HL-60 (cell line): ENCODE data around the gene TTC28.

Source experiments
- DNase-seq, 2 experiments: peaks; one replicate each; pipeline ENCODE4 v3.0.0-alpha.2; 2010 to 2020; ENCODE audit warnings: low read depth in 1 of 2, low spot score in 1 of 2
- H3K27ac ChIP-seq: fragments of 250-450 bp; sonication (Bioruptor Pico); replicated peaks from 2 replicates; pipeline ENCODE4 v1.5.1; 2020; ENCODE audit warnings: mild to moderate bottlenecking, moderate library complexity
- H3K27me3 ChIP-seq: fragments of 250-450 bp; sonication (Bioruptor Pico); 2 replicates; pipeline ENCODE4 v1.5.1; 2021; ENCODE audit warnings: mild to moderate bottlenecking, moderate library complexity; ENCODE audit not compliant: insufficient read depth, poor library complexity, severe bottlenecking
- H3K4me3 ChIP-seq: replicated peaks from 2 replicates; pipeline ENCODE4 v1.5.1; 2011; ENCODE audit warnings: mild to moderate bottlenecking, control low read depth, low read length; ENCODE audit not compliant: insufficient read depth
- GABPA ChIP-seq: IDR thresholded peaks from 2 replicates; pipeline ENCODE4 v1.6.1; 2012; ENCODE audit warnings: low read depth
- POLR2AphosphoS5 ChIP-seq: IDR thresholded peaks from 2 replicates; pipeline ENCODE4 v1.6.1; 2012; ENCODE audit warnings: low read depth
- SPI1 ChIP-seq: IDR thresholded peaks from 2 replicates; pipeline ENCODE4 v1.6.1; 2012; ENCODE audit warnings: low read depth, mild to moderate bottlenecking, borderline replicate concordance
- TF ChIP-seq, protein P1 (sequence below): IDR thresholded peaks from 2 replicates; pipeline ENCODE4 v1.6.1; 2012; ENCODE audit warnings: low read depth; ENCODE audit not compliant: insufficient replicate concordance
- TF ChIP-seq, protein P2 (sequence below): IDR thresholded peaks from one replicate; pipeline ENCODE4 v1.5.1; 2011; ENCODE audit warnings: low read length, control low read depth, inconsistent platforms; ENCODE audit not compliant: insufficient read depth

The TTC28 gene

DNA sequence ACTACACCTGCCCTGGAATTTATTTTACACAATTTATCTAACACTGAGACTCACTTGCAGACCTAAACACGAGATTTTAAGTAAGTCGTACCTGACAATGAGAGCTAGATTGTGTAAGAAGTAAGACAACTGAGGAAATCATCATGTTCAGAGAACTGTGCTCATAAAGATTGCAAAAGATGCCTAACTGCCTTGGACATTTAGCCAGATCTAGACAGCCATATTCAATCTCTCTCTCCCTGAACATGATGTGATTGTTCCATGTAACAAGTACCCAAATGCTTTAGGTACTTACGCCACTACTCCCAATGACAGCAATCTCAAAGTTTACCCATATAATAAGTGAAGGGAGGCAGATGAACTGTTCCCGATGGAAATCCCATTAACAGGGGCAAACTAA lies 550.8 kb downstream of the TTC28 start:
- H3K27me3 ChIP-seq = peaks cover 4% of the 10 kb centered on the region
- DNase-seq = no peak
- no peak overlapping the region for H3K4me3 ChIP-seq
- TF ChIP-seq, protein P1, sequence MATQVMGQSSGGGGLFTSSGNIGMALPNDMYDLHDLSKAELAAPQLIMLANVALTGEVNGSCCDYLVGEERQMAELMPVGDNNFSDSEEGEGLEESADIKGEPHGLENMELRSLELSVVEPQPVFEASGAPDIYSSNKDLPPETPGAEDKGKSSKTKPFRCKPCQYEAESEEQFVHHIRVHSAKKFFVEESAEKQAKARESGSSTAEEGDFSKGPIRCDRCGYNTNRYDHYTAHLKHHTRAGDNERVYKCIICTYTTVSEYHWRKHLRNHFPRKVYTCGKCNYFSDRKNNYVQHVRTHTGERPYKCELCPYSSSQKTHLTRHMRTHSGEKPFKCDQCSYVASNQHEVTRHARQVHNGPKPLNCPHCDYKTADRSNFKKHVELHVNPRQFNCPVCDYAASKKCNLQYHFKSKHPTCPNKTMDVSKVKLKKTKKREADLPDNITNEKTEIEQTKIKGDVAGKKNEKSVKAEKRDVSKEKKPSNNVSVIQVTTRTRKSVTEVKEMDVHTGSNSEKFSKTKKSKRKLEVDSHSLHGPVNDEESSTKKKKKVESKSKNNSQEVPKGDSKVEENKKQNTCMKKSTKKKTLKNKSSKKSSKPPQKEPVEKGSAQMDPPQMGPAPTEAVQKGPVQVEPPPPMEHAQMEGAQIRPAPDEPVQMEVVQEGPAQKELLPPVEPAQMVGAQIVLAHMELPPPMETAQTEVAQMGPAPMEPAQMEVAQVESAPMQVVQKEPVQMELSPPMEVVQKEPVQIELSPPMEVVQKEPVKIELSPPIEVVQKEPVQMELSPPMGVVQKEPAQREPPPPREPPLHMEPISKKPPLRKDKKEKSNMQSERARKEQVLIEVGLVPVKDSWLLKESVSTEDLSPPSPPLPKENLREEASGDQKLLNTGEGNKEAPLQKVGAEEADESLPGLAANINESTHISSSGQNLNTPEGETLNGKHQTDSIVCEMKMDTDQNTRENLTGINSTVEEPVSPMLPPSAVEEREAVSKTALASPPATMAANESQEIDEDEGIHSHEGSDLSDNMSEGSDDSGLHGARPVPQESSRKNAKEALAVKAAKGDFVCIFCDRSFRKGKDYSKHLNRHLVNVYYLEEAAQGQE = no peak
- TF ChIP-seq, protein P2, sequence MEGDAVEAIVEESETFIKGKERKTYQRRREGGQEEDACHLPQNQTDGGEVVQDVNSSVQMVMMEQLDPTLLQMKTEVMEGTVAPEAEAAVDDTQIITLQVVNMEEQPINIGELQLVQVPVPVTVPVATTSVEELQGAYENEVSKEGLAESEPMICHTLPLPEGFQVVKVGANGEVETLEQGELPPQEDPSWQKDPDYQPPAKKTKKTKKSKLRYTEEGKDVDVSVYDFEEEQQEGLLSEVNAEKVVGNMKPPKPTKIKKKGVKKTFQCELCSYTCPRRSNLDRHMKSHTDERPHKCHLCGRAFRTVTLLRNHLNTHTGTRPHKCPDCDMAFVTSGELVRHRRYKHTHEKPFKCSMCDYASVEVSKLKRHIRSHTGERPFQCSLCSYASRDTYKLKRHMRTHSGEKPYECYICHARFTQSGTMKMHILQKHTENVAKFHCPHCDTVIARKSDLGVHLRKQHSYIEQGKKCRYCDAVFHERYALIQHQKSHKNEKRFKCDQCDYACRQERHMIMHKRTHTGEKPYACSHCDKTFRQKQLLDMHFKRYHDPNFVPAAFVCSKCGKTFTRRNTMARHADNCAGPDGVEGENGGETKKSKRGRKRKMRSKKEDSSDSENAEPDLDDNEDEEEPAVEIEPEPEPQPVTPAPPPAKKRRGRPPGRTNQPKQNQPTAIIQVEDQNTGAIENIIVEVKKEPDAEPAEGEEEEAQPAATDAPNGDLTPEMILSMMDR = no peak
- TF ChIP-seq GABPA = no peak
- TF ChIP-seq POLR2AphosphoS5 = no peak
- no peak for TF ChIP-seq SPI1
- H3K27ac ChIP-seq = no peak overlapping the region

DNA sequence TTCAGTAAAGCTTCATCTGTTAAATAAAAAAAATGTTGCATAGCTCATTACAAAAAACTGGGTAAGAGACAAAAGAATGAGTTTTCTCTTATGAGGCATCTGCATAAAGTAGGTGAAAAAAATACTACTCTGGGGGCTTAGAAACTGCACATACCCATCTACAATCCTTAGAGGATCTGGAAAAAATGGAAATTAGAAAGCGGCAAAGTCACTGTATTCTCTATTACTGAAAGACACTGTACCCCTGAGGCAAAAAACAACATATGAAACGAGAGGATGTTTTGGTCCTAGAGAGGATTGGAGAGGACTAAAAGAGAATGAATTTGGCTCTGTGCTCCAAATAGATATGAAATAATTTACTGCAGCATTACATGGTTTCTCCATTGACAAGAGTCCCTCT lies 553.8 kb downstream of the TTC28 start:
- no peak overlapping the region for H3K27ac ChIP-seq
- TF ChIP-seq GABPA = no peak
- no peak for TF ChIP-seq POLR2AphosphoS5
- no peak for TF ChIP-seq SPI1
- TF ChIP-seq, protein P2 = no peak
- DNase-seq = no peak
- peaks cover 2% of the 10 kb centered on the region for H3K27me3 ChIP-seq
- H3K4me3 ChIP-seq = no peak overlapping the region

DNA sequence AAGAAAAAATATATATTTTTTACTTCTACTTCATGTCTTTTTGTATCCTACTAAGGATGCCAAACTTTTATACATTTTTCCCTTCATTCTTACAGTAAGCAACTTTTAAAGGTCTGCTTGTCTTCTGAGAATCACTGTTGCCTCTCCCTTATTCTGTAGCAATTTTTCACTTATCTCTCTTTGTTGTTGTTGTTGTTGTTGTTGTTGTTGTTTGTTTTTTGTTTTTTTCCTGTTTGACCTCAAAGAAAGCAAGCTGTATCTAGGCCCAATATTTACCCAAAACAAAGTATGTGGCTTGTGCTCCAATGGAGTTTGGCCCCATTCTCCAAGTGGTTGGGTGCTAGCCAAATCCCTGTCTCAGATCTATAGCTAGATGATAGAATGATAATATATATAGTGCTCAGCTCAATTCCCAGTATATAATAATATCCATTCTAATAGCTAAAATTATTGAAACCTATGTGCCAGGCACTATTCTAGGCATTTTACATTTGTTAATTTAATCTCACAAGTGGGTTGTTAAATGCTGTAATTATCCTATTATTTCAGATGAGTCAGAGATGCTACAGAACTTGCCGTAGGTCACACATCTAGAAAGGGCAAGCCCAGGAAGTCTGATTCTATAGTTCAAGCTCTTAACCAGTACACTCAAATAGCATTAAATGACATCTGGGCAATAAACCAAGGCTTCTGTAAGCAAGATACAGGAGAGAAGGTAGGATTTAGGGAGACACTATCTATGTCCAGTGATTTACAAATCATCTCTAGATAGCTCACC lies 555.5 kb downstream of the TTC28 start:
- TF ChIP-seq SPI1 (no peak), GABPA (no peak), POLR2AphosphoS5 (no peak)
- TF ChIP-seq, protein P2 = no peak
- TF ChIP-seq, protein P1 = no peak
- no peaks in the 10 kb centered on the region for H3K27me3 ChIP-seq
- H3K4me3 ChIP-seq = no peak overlapping the region
- DNase-seq = no peak
- no peak overlapping the region for H3K27ac ChIP-seq
